ENCODE results near the gene SLC6A3. TPM values are rescaled to one million over a fixed set of nuclear protein-coding genes. Genes with fewer than 3 reads are reported as not detected.
A peak's percentile ranks its signal among the peaks of the same experiment; 100 is the strongest.

The SLC6A3 gene
- total RNA-seq, 1 donor from 2014 or later, result 0.16 TPM

GRCh38 chr5:1356873-1357787 is 88.1 kb downstream of the SLC6A3 start:
- no peak for DNase-seq (ENCODE audit: low read depth)

DNA sequence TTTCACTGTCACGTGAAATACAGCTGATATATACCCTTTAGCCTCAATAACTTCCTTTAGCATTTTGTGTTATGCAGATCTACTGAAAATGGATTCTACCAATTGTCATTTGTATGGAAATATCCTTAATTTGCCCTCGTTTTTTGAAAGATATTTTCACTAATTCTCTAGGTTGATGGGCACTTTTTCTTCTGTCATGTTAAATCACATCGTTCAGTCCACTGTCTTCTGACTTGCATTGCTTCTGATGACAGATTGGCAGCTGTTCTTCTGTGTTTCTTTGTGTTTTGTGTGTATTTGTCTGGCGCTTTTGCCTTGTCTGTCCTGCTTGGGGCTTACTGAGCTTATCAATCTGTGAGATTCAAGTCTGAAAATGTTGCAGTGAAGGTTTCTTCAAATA is 90.7 kb downstream of the SLC6A3 start:
- no peak for DNase-seq (ENCODE audit: low read depth)

GRCh38 chr5:1352231-1353219 is 92.7 kb downstream of the SLC6A3 start:
- DNase-seq (ENCODE audit: low read depth), result no peak

DNA sequence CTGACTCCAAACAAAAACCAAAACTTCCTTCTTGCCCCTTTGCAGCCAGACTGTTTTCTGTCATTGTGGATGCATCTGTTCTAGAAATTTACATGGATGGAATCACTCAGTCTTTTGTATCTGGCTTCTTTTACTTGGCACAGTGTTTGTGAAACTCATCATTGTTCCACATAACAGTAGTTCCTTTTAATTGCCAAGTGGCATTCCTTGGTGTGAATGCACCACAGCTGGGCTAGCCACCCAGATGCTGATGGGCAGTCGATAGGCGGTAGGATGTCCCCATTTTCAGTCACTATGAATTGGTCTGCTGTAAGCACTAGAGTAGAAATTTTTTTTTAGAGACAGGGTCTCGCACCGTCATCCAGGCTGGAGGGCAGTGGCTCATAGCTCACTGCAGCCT is 94.1 kb downstream of the SLC6A3 start:
- no peak for DNase-seq (ENCODE audit: low read depth)

- DNase-seq (ENCODE audit: low read depth), result no peak
Observed at GRCh38 chr5:1349246-1349645, 96.0 kb downstream of the SLC6A3 start.

GRCh38 chr5:1348986-1349245 is 96.3 kb downstream of the SLC6A3 start:
- DNase-seq (ENCODE audit: low read depth), result no peak

DNA sequence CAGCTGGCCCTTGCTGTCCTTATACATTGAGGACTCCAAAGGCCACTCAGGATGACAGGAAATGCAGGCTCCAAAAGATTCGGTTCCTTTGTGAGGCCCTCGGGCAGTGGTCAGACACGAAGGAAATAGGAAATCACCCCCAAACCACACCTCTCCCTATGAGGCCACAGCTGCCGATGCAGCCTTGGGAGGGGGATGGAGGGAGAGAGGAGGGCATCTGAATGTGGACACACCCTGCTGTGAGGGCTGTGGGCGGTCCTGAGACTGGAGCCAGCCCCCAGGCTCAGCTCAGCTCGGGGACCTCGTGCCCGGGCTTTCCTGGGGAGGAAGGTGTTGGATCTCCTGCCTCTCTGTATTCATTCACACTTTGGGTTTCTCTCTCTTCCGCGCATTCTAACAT is 97.7 kb downstream of the SLC6A3 start:
- DNase-seq (ENCODE audit: low read depth), result peak; percentile 4

GRCh38 chr5:1346627-1347440 is 98.4 kb downstream of the SLC6A3 start:
- DNase-seq (ENCODE audit: low read depth), result no peak

DNA sequence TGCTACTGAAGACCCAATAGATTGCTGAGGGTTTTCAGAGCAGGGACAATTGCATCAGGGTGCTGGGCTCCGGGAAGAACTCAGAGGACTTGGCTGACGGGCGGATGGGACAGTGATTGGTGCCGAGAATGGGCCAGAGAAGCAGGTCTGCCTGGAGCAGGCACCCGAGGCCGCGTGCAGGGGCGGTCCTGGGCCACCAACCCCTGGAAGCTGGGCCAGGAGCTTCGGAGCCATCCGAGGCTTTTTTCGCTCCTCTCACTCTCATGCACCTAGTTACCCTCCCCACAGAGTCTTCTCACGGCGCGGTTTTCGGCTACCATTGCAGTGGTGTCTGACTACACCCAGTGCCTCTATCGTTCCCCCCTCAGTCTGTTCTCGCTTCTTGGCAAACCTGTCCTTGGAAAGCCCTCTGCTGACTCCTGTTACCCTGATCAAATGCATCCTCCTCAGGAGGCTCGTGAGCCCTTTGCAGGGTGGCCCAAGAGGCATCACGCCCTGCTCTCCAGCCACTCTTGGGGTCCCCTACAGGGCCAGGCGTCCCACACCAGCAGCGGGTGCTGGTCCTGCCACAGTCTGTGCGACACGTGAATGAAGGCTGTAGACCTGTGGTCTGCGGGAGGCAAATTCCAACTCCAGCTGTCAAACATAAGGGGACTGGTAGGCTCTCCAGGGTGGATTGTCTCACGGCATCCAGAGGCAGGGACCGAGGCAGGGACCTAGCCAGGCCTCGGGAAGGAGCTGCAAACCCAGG is 99.2 kb downstream of the SLC6A3 start:
- no peak for DNase-seq (ENCODE audit: low read depth)

DNA sequence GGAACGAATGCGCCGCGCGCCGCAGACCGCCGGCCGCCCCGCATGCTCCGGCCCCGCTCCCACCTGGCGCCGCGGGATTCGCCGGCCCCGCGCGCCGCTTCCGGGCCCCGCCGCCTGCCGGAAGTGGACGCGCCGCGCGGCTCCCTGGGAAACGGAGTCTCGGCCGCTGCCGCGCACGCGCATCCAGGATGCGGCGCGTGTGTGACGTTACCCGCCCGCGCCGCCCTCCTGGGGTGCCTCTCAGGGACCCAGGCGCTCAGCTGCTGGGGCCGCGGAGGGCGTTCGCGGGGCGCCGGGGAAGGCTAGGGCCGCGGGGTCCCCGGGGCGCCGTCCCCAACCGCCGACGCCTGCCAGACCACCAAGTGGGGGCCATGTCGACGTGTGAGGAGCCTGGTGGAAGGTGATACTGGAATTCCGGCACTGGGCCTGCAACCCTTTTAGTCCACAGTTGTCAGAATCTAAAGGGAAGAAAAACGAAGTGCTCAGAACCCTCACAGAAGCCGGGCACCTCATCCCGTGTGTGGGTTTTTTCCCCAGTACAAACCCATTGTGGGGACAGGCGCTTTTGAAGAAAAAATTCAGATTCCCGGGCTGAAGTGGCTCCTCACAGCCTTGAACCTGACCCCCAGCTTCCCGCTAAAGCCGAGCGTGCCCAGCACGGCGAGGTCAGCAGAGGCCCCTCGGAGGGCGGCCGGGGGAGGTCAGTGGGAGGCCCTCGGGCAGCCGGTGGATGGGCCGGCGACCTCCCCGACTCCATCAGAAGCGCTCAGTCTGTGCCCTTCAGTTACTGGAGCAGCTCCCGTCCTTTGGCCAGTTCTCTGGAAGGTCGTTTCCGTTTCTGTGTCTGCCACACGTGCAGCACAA is 100.0 kb downstream of the SLC6A3 start, which contains the start of gene CLPTM1L:
Gene CLPTM1L (minus strand): TSS at position 125 of the 864 bp plus-strand sequence. CDS start 258 bp downstream, outside the sequence.
- peak; percentile 90 for DNase-seq (ENCODE audit: low read depth)

- DNase-seq (ENCODE audit: low read depth), result no peak
Observed at GRCh38 chr5:1343931-1344901, 101.0 kb downstream of the SLC6A3 start.

DNA sequence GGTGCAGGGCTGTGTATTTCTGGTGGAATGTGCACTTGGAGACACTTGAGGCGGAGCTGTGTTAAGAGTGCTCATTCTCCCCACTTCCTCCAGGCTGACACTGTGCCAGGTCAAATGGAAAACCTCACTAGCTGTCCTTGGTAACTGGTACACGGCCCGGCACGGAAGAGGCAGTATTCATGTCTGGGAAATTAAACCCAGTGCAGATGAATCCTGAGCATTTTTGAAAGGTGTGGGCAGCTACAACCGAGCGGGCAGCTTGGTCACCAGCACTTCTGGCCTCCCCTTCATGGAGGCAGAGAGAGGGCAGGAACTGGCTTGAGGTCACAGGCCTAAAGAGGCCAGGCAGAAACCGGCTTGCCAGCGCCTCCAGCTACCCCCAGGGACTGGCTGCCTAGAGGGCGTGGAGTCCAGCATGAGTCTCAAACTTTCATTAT is 101.9 kb downstream of the SLC6A3 start:
- DNase-seq (ENCODE audit: low read depth), result no peak

Other genes with a start within 250 kb of the SLC6A3 start
- 0.31 TPM in 1 of 2 replicates, not detected in the other for gene SLC6A19, start 243.8 kb downstream of the SLC6A3 start, total RNA-seq
- not detected in 2 replicates for gene SLC6A18, start 220.1 kb downstream of the SLC6A3 start, total RNA-seq
- gene TERT, start 150.4 kb downstream of the SLC6A3 start, total RNA-seq, result 165 and 184 TPM in 2 replicates
- gene CLPTM1L, start 100.3 kb downstream of the SLC6A3 start, total RNA-seq, result 156 and 169 TPM in 2 replicates
- 7.1 and 16.5 TPM in 2 replicates for gene LPCAT1, start 78.5 kb upstream of the SLC6A3 start, total RNA-seq